IPS-18a (cell line): Measurements from ENCODE around the gene MAP4K1.
"Not testable (repeated sequence)": the region's sequence is repeated elsewhere in the genome, so short reads cannot be mapped to it uniquely, and the experiment has no call there.

Experiments
- H3K27ac ChIP-seq: one replicate; pipeline ENCODE4 v1.5.1; 2013; ENCODE audit warnings: low read length
- H3K27me3 ChIP-seq: one replicate; pipeline ENCODE4 v1.6.1; 2013; ENCODE audit warnings: mild to moderate bottlenecking, low read length; ENCODE audit not compliant: control insufficient read depth, insufficient read depth
- H3K36me3 ChIP-seq: one replicate; pipeline ENCODE4 v1.6.1; 2013; ENCODE audit warnings: low read depth, low read length; ENCODE audit not compliant: control insufficient read depth
- H3K4me1 ChIP-seq: one replicate; pipeline ENCODE4 v1.6.1; 2013; ENCODE audit warnings: low read depth, low read length; ENCODE audit not compliant: control insufficient read depth
- H3K4me3 ChIP-seq: one replicate; pipeline ENCODE4 v1.5.1; 2013; ENCODE audit warnings: low read length
- H3K9ac ChIP-seq: one replicate; pipeline ENCODE4 v1.6.1; 2013; ENCODE audit warnings: mild to moderate bottlenecking, low read length, moderate library complexity
- H3K9me3 ChIP-seq: one replicate; pipeline ENCODE4 v1.6.1; 2013; ENCODE audit warnings: low read depth, low read length; ENCODE audit not compliant: control insufficient read depth

Gene MAP4K1

GRCh38 chr19:38583219-38583984 lies 34.4 kb downstream of the MAP4K1 start:
- no peak overlapping the region for H3K27ac ChIP-seq
- peaks cover 6% of the 10 kb centered on the region for H3K36me3 ChIP-seq
- H3K9ac ChIP-seq: no peak overlapping the region
- H3K27me3 ChIP-seq: no peaks in the 10 kb centered on the region
- no peaks in the 10 kb centered on the region for H3K4me1 ChIP-seq
- no peaks in the 10 kb centered on the region for H3K9me3 ChIP-seq
- no peak overlapping the region for H3K4me3 ChIP-seq

GRCh38 chr19:38580080-38580479 lies 37.7 kb downstream of the MAP4K1 start:
- Histone ChIP-seq H3K9ac (no peak overlapping the region), H3K4me3 (no peak overlapping the region), H3K36me3 (no peaks in the 10 kb centered on the region), H3K9me3 (no peaks in the 10 kb centered on the region), H3K27ac (no peak overlapping the region), H3K4me1 (no peaks in the 10 kb centered on the region), H3K27me3 (no peaks in the 10 kb centered on the region)

DNA sequence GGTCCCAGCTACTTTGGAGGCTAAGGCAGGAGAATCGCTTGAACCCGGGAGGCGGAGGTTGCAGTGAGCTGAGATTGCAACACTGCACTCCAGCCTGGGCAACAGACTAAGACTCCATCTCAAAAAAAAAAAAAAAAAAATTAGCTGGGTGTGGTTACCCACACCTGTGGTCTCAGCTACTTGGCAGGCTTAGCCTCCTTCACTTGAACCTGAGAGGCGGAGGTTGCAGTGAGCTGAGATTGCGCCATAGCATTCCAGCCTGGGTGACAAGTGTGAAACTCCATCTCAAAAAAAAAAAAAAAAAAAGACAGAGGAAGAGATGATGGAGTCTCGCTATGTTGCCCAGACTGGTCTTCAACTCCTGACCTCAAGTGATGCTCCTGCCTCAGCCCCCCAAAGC lies 38.4 kb downstream of the MAP4K1 start:
- not testable (repeated sequence) for H3K36me3 ChIP-seq, H3K9me3 ChIP-seq, H3K4me1 ChIP-seq, H3K27ac ChIP-seq, H3K27me3 ChIP-seq, H3K9ac ChIP-seq, H3K4me3 ChIP-seq

DNA sequence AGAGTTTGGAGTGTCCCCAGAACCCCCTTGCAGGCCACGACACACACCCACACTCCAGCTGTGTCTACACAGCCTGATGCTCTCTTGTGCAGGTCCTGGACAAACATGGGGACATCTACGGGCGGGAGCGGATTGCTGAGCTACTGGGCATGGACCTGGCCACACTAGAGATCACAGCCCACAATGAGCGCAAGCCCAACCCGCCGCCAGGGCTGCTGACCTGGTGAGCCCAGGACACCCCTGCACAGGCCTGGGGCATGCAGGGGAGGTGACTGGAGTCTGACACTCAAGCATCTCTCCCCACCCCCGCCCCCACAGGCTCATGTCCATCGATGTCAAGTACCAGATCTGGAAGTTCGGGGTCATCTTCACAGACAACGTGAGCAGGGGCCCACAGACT lies 39.9 kb downstream of the MAP4K1 start:
- Histone ChIP-seq H3K27ac (no peak overlapping the region), H3K4me1 (no peaks in the 10 kb centered on the region), H3K36me3 (no peaks in the 10 kb centered on the region), H3K9ac (no peak overlapping the region), H3K4me3 (no peak overlapping the region), H3K9me3 (no peaks in the 10 kb centered on the region), H3K27me3 (no peaks in the 10 kb centered on the region)

- Histone ChIP-seq H3K36me3 (no peaks in the 10 kb centered on the region), H3K4me1 (no peaks in the 10 kb centered on the region), H3K27me3 (no peaks in the 10 kb centered on the region), H3K27ac (no peak overlapping the region), H3K9me3 (no peaks in the 10 kb centered on the region), H3K4me3 (no peak overlapping the region), H3K9ac (no peak overlapping the region)
Measured at GRCh38 chr19:38571682-38572081, 46.1 kb downstream of the MAP4K1 start.

DNA sequence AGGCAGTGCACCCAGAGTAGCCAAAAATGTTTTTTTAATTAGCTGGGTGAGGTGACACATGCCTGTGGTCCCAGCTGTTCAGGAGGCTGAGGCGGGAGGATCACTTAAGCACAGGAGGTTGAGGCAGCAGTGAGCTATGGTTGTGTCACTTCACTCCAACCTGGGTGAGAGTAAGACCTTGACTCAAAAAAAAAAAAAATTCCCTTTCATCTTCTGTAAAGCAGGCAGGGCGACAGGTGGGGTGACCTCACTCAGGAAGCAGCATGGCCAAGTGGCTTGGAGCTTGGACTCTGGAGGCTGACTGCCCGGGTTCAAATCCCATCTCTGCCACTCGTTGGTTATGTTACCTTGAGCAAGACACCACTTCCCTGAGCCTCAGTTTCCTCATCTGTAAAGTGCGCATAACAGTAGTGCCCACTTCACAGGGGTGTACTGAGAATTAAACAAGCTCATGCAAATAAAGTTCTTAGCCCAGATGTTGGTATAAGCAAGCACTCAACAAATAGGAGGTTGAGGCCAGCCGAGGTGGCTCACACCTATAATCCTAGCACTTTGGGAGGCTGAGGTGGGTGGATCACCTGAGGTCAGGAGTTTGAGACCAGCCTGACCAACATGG lies 48.3 kb downstream of the MAP4K1 start:
- Histone ChIP-seq H3K4me3 (no peak overlapping the region), H3K4me1 (no peaks in the 10 kb centered on the region), H3K27ac (no peak overlapping the region), H3K9me3 (no peaks in the 10 kb centered on the region), H3K27me3 (peaks cover 4% of the 10 kb centered on the region), H3K36me3 (no peaks in the 10 kb centered on the region), H3K9ac (no peak overlapping the region)

DNA sequence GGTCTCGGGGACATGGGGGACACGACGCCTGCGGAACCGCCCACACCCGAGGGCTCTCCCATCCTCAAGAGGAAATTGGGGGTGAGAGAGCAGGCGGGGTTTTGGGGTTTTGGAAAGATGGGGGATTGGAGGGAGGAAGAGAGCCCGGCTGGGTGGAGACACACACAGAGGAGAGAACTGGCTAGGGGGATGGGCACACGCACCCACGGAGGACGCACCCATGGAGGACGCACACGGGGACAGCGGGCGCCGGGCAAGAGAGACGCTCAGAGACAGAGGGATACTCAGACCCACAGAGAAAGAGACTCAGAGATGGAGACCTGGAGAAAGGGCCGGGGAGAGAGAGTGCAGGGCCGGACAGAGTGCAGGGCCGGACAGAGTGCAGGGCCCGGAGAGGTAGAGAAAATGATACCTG lies 52.1 kb downstream of the MAP4K1 start:
- no peak overlapping the region for H3K9ac ChIP-seq
- peaks cover 5% of the 10 kb centered on the region for H3K27me3 ChIP-seq
- no peak overlapping the region for H3K27ac ChIP-seq

DNA sequence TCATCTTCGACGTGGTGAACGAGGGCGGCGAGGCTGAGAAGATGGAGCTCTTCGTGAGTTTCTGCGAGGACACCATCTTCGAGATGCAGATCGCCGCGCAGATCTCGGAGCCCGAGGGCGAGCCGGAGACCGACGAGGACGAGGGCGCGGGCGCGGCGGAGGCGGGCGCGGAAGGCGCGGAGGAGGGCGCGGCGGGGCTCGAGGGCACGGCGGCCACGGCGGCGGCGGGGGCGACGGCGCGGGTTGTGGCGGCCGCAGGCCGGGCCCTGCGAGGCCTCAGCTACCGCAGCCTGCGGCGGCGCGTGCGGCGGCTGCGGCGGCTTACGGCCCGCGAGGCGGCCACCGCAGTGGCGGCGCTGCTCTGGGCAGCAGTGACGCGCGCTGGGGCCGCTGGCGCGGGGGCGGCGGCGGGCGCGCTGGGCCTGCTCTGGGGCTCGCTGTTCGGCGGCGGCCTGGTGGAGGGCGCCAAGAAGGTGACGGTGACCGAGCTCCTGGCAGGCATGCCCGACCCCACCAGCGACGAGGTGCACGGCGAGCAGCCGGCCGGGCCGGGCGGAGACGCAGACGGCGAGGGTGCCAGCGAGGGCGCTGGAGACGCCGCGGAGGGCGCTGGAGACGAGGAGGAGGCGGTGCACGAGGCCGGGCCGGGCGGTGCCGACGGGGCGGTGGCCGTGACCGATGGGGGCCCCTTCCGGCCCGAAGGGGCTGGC lies 52.6 kb downstream of the MAP4K1 start:
- H3K9me3 ChIP-seq: no peaks in the 10 kb centered on the region
- peaks cover 5% of the 10 kb centered on the region for H3K27me3 ChIP-seq
- H3K27ac ChIP-seq: no peak overlapping the region
- peak overlapping the region; percentile 3 for H3K4me3 ChIP-seq
- H3K36me3 ChIP-seq: peaks cover 8% of the 10 kb centered on the region
- no peaks in the 10 kb centered on the region for H3K4me1 ChIP-seq
- H3K9ac ChIP-seq: no peak overlapping the region

More for the DNA sequence above, 52.1 kb downstream of the MAP4K1 start:
- peak overlapping the region; percentile 3 for H3K4me3 ChIP-seq
- H3K9me3 ChIP-seq: no peaks in the 10 kb centered on the region
- peaks cover 8% of the 10 kb centered on the region for H3K36me3 ChIP-seq
- H3K4me1 ChIP-seq: no peaks in the 10 kb centered on the region

GRCh38 chr19:38563475-38563874 lies 54.3 kb downstream of the MAP4K1 start:
- H3K4me1 ChIP-seq: no peaks in the 10 kb centered on the region
- no peak overlapping the region for H3K27ac ChIP-seq
- peaks cover 5% of the 10 kb centered on the region for H3K27me3 ChIP-seq
- H3K9ac ChIP-seq: no peak overlapping the region
- H3K36me3 ChIP-seq: peaks cover 8% of the 10 kb centered on the region
- H3K4me3 ChIP-seq: no peak overlapping the region
- H3K9me3 ChIP-seq: no peaks in the 10 kb centered on the region

- Histone ChIP-seq H3K27me3 (peaks cover 5% of the 10 kb centered on the region), H3K27ac (no peak overlapping the region), H3K4me3 (no peak overlapping the region), H3K9ac (no peak overlapping the region), H3K9me3 (no peaks in the 10 kb centered on the region), H3K36me3 (peaks cover 8% of the 10 kb centered on the region), H3K4me1 (no peaks in the 10 kb centered on the region)
Measured at GRCh38 chr19:38562096-38562495, 55.7 kb downstream of the MAP4K1 start.

GRCh38 chr19:38561658-38562057 lies 56.1 kb downstream of the MAP4K1 start:
- Histone ChIP-seq H3K27me3 (peaks cover 5% of the 10 kb centered on the region), H3K9ac (no peak overlapping the region), H3K4me1 (no peaks in the 10 kb centered on the region), H3K36me3 (peaks cover 8% of the 10 kb centered on the region), H3K9me3 (no peaks in the 10 kb centered on the region), H3K27ac (no peak overlapping the region), H3K4me3 (no peak overlapping the region)
